K562 (cell line): ENCODE measurements around the gene ANK2. TPM values are rescaled to one million over a fixed set of nuclear protein-coding genes. Genes with fewer than 3 reads are reported as not detected.

ENCODE experiments used
- ATAC-seq: fragments of 200-7000 bp; cut with Tn5 transposase; 3 replicates; pipeline ENCODE4 v1.9.1; 2020; ENCODE audit warnings: moderate library complexity
- BruUV-seq: library from RNA; stranded (reverse); fragments of 400-500 nt; replicated peaks from 2 replicates; lab custom pipeline; 2021; lab: Mats Ljungman, UMichigan
- CTCF ChIA-PET: fragments of 300-600 bp; formaldehyde crosslinking; extraction: SDS; loops from one replicate; lab custom pipeline; 2021; ENCODE audit warnings: low intra/inter-chr PET ratio; lab: Yijun Ruan, JAX
- POLR2A ChIA-PET: fragments of 300-600, 350-650 bp; sonication (Branson Sonifier 250); formaldehyde crosslinking; extraction: SDS; loops from one replicate; lab custom pipeline; 2021; ENCODE audit warnings: antibody characterized with exemption, inconsistent platforms; lab: Yijun Ruan, JAX
- DNase-seq, 4 experiments: peaks; one replicate each; pipeline versions ENCODE4 v3.0.0 to v3.0.0-alpha.2; 2011 to 2018; ENCODE audit warnings: low spot score in 3 of 4, mixed read lengths in 3 of 4; ENCODE audit errors: extremely low read depth in 1 of 4
- FAIRE-seq: peaks from 2 replicates; lab custom pipeline; 2011; peaks lifted over from hg19 to GRCh38; lab: Jason Lieb, UNC
- H2AFZ ChIP-seq: 2 replicates; pipeline ENCODE4 v1.6.0; 2011; ENCODE audit warnings: low read depth, low read length, control low read depth, inconsistent platforms
- H3K27ac ChIP-seq: fragments of 200-600 bp; 3 replicates; pipeline ENCODE4 v1.8.0; 2011; ENCODE audit warnings: low read depth, mild to moderate bottlenecking, control low read depth, inconsistent platforms, low read length, moderate library complexity, mixed read lengths; ENCODE audit errors: extremely low read depth
- H3K27me3 ChIP-seq, 2 experiments: fragments of 300-600 bp in 1 of 2; 2 replicates in 1 of 2; 3 replicates in 1 of 2; pipeline versions ENCODE4 v1.6.0 to v1.8.0; 2011; ENCODE audit warnings: inconsistent platforms in 2 of 2, low read length in 2 of 2, mild to moderate bottlenecking in 1 of 2, mixed read lengths in 1 of 2, moderate library complexity in 1 of 2; ENCODE audit not compliant: control insufficient read depth in 2 of 2, insufficient read depth in 2 of 2
- H3K36me3 ChIP-seq: fragments of 300-600 bp; 3 replicates; pipeline ENCODE4 v1.8.0; 2011; ENCODE audit warnings: mild to moderate bottlenecking, low read length, inconsistent platforms; ENCODE audit not compliant: control insufficient read depth, insufficient read depth
- H3K4me1 ChIP-seq, 2 experiments: fragments of 200-600 bp in 1 of 2; replicated peaks in 1 of 2; 2 replicates in 1 of 2; 3 replicates in 1 of 2; pipeline versions ENCODE4 v1.5.1 to v1.8.0; 2011; ENCODE audit warnings: inconsistent platforms in 2 of 2, low read length in 2 of 2, mild to moderate bottlenecking in 1 of 2, mixed read lengths in 1 of 2, moderate library complexity in 1 of 2; ENCODE audit not compliant: control insufficient read depth in 2 of 2, insufficient read depth in 2 of 2
- H3K4me2 ChIP-seq: 2 replicates; pipeline ENCODE4 v1.6.1; 2011; ENCODE audit warnings: low read length, control low read depth, inconsistent platforms, mixed read lengths; ENCODE audit not compliant: insufficient read depth
- H3K4me3 ChIP-seq: fragments of 200-600 bp; sonication (generic), shearing (Covaris generic); 2 replicates; pipeline ENCODE4 v1.5.1; 2016; ENCODE audit warnings: control low read depth, inconsistent platforms
- H3K79me2 ChIP-seq: fragments of 200-600 bp; 3 replicates; pipeline ENCODE4 v1.8.0; 2011; ENCODE audit warnings: low read length, inconsistent platforms; ENCODE audit not compliant: control insufficient read depth, insufficient read depth
- H3K9ac ChIP-seq, 2 experiments: 2 replicates each; pipeline versions ENCODE4 v1.6.0 to v1.6.1; 2011; ENCODE audit warnings: low read depth in 2 of 2, low read length in 2 of 2, control low read depth in 1 of 2, inconsistent platforms in 1 of 2, mild to moderate bottlenecking in 1 of 2, mixed read lengths in 1 of 2; ENCODE audit not compliant: insufficient read depth in 1 of 2
- H3K9me1 ChIP-seq: one replicate; pipeline ENCODE4 v1.6.0; 2011; ENCODE audit warnings: inconsistent platforms, mild to moderate bottlenecking, low read length, moderate library complexity; ENCODE audit not compliant: control insufficient read depth, insufficient read depth
- H3K9me3 ChIP-seq: replicated peaks from 2 replicates; pipeline ENCODE4 v1.5.1; 2011; ENCODE audit warnings: low read depth, low read length, inconsistent platforms; ENCODE audit not compliant: control insufficient read depth, insufficient read depth
- H4K20me1 ChIP-seq: replicated peaks from 2 replicates; pipeline ENCODE4 v1.6.1; 2011; ENCODE audit warnings: low read length, inconsistent platforms, mixed read lengths; ENCODE audit not compliant: control insufficient read depth, insufficient read depth
- CBX2 ChIP-seq: fragments of 200-600 bp; sonication (generic); IDR thresholded peaks from one replicate; pipeline ENCODE4 v1.6.1; 2012; ENCODE audit warnings: mild to moderate bottlenecking, low read length, inconsistent platforms; ENCODE audit not compliant: insufficient read depth, poor library complexity, severe bottlenecking
- HMG20A ChIP-seq: fragments of 450-650 bp; formaldehyde crosslinking; conservative IDR thresholded peaks from 2 replicates; pipeline ENCODE4 v1.4.0; 2020; ENCODE audit warnings: mild to moderate bottlenecking, mixed read lengths
- HNRNPH1 ChIP-seq: fragments of 200-400 bp; formaldehyde crosslinking; optimal IDR thresholded peaks from 2 replicates; pipeline ENCODE3; 2017; ENCODE audit warnings: low read depth, mild to moderate bottlenecking, low read length, moderate library complexity
- NCOA2 ChIP-seq, 2 experiments: fragments of 450-650 bp; IDR thresholded peaks; 2 replicates each; pipeline ENCODE4 v1.6.1; 2018; ENCODE audit warnings: mild to moderate bottlenecking in 2 of 2, moderate library complexity in 1 of 2; ENCODE audit not compliant: partially characterized antibody in 2 of 2
- SMARCB1 ChIP-seq: IDR thresholded peaks from 2 replicates; pipeline ENCODE4 v1.6.1; 2011; ENCODE audit warnings: improper control_type of control experiment, low read depth; ENCODE audit not compliant: insufficient read length
- TCF7 ChIP-seq: sonication (generic); IDR thresholded peaks from 2 replicates; pipeline ENCODE4 v1.6.1; 2016; ENCODE audit warnings: antibody characterized with exemption, borderline replicate concordance
- TOE1 ChIP-seq, 2 experiments: fragments of 450-650 bp in 1 of 2; sonication (generic) in 1 of 2; formaldehyde crosslinking in 1 of 2; IDR thresholded peaks; 2 replicates each; pipeline versions ENCODE4 v1.7.1 to v1.8.0; 2016 to 2022; ENCODE audit warnings: borderline replicate concordance in 2 of 2, mild to moderate bottlenecking in 2 of 2, antibody characterized with exemption in 1 of 2, inconsistent platforms in 1 of 2, low read depth in 1 of 2, missing genetic modification reagents in 1 of 2, moderate library complexity in 1 of 2
- WHSC1 ChIP-seq: IDR thresholded peaks from one replicate; pipeline ENCODE4 v1.6.1; 2012; ENCODE audit warnings: low read length, control low read depth, inconsistent platforms
- ZNF274 ChIP-seq: IDR thresholded peaks from 2 replicates; pipeline ENCODE4 v1.6.1; 2011; ENCODE audit warnings: low read depth, mild to moderate bottlenecking, low read length, moderate library complexity, borderline replicate concordance
- ZNF583 ChIP-seq: fragments of 250-450 bp; sonication (Bioruptor Pico); IDR thresholded peaks from 2 replicates; pipeline ENCODE4 v1.4.0; 2020
- WGBS: fragments of 100-300 bp; shearing (Covaris generic); methylation state at CpG from one replicate; pipeline ENCODE4 v1.1.6; 2016; ENCODE audit warnings: low coverage, mixed read lengths; ENCODE audit not compliant: insufficient coverage; ENCODE audit errors: missing lambda C conversion rate; 5-methylcytosine and 5-hydroxymethylcytosine counted together
- in situ Hi-C: fragments of 300-500 bp; cut with MboI; formaldehyde crosslinking; loops from 4 replicates; pipeline ENCODE4 v1.15.0; 2018; ENCODE audit warnings: inconsistent platforms, mixed read lengths
- intact Hi-C: fragments of 100-400 bp; cut with micrococcal nuclease; formaldehyde crosslinking; loops from 2 replicates; pipeline ENCODE4 v1.14.2; 2022
- polyA plus RNA-seq, 8 experiments: library from polyadenylated mRNA; depleted of rRNA in 4 of 8; stranded (reverse) in 5 of 8; unstranded in 3 of 8; fragments of >200 nt; fragmentation: Nextera tagmentation in 2 of 8; fragmentation: Illumina TruSeq in 1 of 8; extraction: Ambion mirVana in 2 of 8; extraction: Trizol in 1 of 8; gene quantifications; 2 replicates each; pipeline versions ENCODE4 v1.2.1 to v1.2.3, GENCODE V29; 2011 to 2014; ENCODE audit warnings: inconsistent platforms in 1 of 8, missing spikeins in 1 of 8
- total RNA-seq, 7 experiments: library from RNA; depleted of rRNA in 6 of 7; stranded (reverse); fragments of >200 nt in 6 of 7; fragmentation: Illumina TruSeq in 2 of 7; extraction: Trizol in 2 of 7; gene quantifications; 2 replicates each; pipeline versions ENCODE4 v1.2.1 to v1.2.3, GENCODE V29; 2011 to 2021; ENCODE audit warnings: low replicate concordance in 1 of 7
- TF ChIP-seq, protein P1 (sequence below): IDR thresholded peaks from 2 replicates; pipeline ENCODE4 v1.6.1; 2014; ENCODE audit warnings: antibody characterized with exemption
- TF ChIP-seq, protein P2 (sequence below): fragments of 250-450 bp; sonication (Bioruptor Pico); IDR thresholded peaks from 2 replicates; pipeline ENCODE4 v1.9.0; 2021; ENCODE audit warnings: mild to moderate bottlenecking
- TF ChIP-seq, protein P3 (sequence below): fragments of 200-800 bp; sonication (Bioruptor generic); IDR thresholded peaks from 2 replicates; pipeline ENCODE4 v1.6.1; 2017; ENCODE audit warnings: missing genetic modification characterization, missing compliant biosample characterization
- TF ChIP-seq, protein P4 (sequence below): sonication (generic); formaldehyde crosslinking; IDR thresholded peaks from 2 replicates; pipeline ENCODE4 v1.8.0; 2022; ENCODE audit warnings: mild to moderate bottlenecking, missing genetic modification reagents
- TF ChIP-seq, protein P5 (sequence below): sonication (generic); formaldehyde crosslinking; IDR thresholded peaks from 2 replicates; pipeline ENCODE4 v1.8.1; 2023; ENCODE audit warnings: mild to moderate bottlenecking, missing genetic modification reagents, moderate library complexity

The ANK2 gene
- total and polyA plus RNA-seq, 9 of the 15 experiments (the other 6 are each of a cell fraction or from before 2014, with no cell fraction given): 0.07 to 0.24 TPM; not detected in 7

DNA sequence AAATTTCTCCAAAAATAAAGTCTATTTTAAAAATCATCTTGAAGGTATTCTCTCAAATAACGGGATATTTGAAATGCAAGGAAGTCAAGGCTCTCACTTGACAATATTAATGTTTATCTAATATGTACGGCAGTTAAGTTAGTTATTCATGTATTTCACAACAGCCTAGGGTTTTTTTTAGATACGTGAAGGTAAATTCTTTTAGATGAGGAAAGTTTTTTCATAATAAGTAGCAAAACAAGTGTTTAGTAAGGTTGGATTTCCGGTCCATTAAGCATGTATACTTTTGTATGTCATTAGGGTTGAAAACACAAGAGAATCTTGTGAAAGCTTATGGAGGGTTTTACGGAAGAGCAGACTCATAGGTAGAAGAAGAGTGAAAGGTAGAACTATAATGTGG is 273.3 kb downstream of the ANK2 start:
- FAIRE-seq (no peak), DNase-seq (no peak), ATAC-seq (no peak)
- intact Hi-C loops: no loop called here
- no peak overlapping the region for H3K4me3 ChIP-seq
- BruUV-seq: no TSS peak
- no peaks in the 10 kb centered on the region for H3K79me2 ChIP-seq
- no peaks in the 10 kb centered on the region for H3K36me3 ChIP-seq
- H4K20me1 ChIP-seq: no peaks in the 10 kb centered on the region
- in situ Hi-C loops: no loop called here
- no peaks in the 10 kb centered on the region for H3K9me1 ChIP-seq
- no peaks in the 10 kb centered on the region for H3K9me3 ChIP-seq
- TF ChIP-seq, protein P1, sequence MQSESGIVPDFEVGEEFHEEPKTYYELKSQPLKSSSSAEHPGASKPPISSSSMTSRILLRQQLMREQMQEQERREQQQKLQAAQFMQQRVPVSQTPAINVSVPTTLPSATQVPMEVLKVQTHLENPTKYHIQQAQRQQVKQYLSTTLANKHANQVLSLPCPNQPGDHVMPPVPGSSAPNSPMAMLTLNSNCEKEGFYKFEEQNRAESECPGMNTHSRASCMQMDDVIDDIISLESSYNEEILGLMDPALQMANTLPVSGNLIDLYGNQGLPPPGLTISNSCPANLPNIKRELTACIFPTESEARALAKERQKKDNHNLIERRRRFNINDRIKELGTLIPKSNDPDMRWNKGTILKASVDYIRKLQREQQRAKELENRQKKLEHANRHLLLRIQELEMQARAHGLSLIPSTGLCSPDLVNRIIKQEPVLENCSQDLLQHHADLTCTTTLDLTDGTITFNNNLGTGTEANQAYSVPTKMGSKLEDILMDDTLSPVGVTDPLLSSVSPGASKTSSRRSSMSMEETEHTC: no peak
- no peak for TF ChIP-seq SMARCB1
- TF ChIP-seq WHSC1: no peak
- TF ChIP-seq CBX2: no peak
- TF ChIP-seq ZNF274: no peak
- TF ChIP-seq, protein P2, sequence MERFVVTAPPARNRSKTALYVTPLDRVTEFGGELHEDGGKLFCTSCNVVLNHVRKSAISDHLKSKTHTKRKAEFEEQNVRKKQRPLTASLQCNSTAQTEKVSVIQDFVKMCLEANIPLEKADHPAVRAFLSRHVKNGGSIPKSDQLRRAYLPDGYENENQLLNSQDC (CRISPR knock-in tag): no peak
- no peak for TF ChIP-seq HMG20A
- TF ChIP-seq TCF7: no peak
- TF ChIP-seq ZNF583 (CRISPR knock-in tag): no peak
- TF ChIP-seq, protein P3, sequence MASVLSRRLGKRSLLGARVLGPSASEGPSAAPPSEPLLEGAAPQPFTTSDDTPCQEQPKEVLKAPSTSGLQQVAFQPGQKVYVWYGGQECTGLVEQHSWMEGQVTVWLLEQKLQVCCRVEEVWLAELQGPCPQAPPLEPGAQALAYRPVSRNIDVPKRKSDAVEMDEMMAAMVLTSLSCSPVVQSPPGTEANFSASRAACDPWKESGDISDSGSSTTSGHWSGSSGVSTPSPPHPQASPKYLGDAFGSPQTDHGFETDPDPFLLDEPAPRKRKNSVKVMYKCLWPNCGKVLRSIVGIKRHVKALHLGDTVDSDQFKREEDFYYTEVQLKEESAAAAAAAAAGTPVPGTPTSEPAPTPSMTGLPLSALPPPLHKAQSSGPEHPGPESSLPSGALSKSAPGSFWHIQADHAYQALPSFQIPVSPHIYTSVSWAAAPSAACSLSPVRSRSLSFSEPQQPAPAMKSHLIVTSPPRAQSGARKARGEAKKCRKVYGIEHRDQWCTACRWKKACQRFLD (CRISPR knock-in tag): no peak
- TF ChIP-seq TOE1 (IDR thresholded peaks at IDR 0.05; ENCODE audit: borderline replicate concordance): no peak
- no peak for TF ChIP-seq TOE1 (CRISPR knock-in tag; IDR thresholded peaks at IDR 0.05; ENCODE audit: borderline replicate concordance, low read depth)
- TF ChIP-seq HNRNPH1: no peak
- TF ChIP-seq, protein P4, sequence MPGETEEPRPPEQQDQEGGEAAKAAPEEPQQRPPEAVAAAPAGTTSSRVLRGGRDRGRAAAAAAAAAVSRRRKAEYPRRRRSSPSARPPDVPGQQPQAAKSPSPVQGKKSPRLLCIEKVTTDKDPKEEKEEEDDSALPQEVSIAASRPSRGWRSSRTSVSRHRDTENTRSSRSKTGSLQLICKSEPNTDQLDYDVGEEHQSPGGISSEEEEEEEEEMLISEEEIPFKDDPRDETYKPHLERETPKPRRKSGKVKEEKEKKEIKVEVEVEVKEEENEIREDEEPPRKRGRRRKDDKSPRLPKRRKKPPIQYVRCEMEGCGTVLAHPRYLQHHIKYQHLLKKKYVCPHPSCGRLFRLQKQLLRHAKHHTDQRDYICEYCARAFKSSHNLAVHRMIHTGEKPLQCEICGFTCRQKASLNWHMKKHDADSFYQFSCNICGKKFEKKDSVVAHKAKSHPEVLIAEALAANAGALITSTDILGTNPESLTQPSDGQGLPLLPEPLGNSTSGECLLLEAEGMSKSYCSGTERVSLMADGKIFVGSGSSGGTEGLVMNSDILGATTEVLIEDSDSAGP: no peak
- TF ChIP-seq, protein P5, sequence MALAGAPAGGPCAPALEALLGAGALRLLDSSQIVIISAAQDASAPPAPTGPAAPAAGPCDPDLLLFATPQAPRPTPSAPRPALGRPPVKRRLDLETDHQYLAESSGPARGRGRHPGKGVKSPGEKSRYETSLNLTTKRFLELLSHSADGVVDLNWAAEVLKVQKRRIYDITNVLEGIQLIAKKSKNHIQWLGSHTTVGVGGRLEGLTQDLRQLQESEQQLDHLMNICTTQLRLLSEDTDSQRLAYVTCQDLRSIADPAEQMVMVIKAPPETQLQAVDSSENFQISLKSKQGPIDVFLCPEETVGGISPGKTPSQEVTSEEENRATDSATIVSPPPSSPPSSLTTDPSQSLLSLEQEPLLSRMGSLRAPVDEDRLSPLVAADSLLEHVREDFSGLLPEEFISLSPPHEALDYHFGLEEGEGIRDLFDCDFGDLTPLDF (CRISPR knock-in tag): no peak
- no peak for TF ChIP-seq NCOA2 (IDR thresholded peaks at IDR 0.05; ENCODE audit: partially characterized antibody in 2 of 2)
- H3K27me3 ChIP-seq: no peaks in the 10 kb centered on the region
- H3K9ac ChIP-seq: no peak overlapping the region
- POLR2A ChIA-PET: no interaction called here
- WGBS: 0% methylated on average over 5 of the region's 5 CpGs
- H3K4me2 ChIP-seq: no peak overlapping the region
- no peak overlapping the region for H3K27ac ChIP-seq
- no peaks in the 10 kb centered on the region for H3K4me1 ChIP-seq
- no peak overlapping the region for H2AFZ ChIP-seq
- CTCF ChIA-PET: no interaction called here
